ENCODE data around the gene ABCC1.
A peak's percentile ranks its signal among the peaks of the same experiment; 100 is the strongest.

ABCC1 gene

DNA sequence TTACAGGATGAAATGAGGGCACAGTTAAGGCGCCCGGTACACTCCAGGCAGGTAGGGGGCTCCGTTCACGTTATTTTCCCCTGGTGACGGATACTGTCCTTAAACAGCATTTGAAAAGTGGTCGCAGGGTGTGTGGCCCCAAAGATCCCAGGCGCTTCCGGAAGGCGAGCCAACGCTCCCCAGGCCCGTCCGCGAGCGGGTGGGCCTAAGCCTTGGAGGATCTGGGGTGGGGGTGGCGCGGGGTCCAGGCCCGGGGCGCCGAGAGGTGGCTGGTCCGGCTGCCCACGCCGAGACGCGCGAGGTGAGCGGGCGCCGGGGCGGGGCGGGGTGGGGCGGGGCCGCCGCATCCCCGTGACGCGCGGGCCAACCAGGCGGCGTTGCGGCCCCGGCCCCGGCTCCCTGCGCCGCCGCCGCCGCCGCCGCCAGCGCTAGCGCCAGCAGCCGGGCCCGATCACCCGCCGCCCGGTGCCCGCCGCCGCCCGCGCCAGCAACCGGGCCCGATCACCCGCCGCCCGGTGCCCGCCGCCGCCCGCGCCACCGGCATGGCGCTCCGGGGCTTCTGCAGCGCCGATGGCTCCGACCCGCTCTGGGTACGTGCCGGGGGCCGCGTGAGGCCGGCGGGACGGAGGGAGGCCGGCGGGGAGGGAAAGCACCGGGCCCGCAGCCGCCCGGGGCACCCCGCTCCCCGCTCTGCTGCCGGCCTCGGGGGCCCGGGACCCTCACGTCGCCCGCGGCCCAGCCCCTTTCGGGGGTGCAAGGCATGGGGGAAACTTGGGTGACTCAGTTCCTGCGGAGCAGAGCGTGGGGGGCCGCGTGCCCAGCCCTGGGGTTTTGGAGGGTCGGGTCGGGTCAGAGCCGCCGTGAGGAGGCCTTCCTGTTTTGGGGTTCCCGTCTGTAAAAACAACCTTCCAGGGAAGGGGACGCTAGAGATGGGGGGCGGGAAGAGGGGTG lies at the start of gene ABCC1:
ABCC1 (plus strand) TSS at position 407 of the 951 bp plus-strand sequence; CDS start at position 543, 136 bp downstream.
- peak within 1 kb of the TSS; percentile 62 for H3K4me3 ChIP-seq (replicated peaks; ENCODE audit: low read depth, low read length)
- no peak for DNase-seq (ENCODE audit: extremely low read depth, low read depth)
- TF ChIP-seq, protein P1, sequence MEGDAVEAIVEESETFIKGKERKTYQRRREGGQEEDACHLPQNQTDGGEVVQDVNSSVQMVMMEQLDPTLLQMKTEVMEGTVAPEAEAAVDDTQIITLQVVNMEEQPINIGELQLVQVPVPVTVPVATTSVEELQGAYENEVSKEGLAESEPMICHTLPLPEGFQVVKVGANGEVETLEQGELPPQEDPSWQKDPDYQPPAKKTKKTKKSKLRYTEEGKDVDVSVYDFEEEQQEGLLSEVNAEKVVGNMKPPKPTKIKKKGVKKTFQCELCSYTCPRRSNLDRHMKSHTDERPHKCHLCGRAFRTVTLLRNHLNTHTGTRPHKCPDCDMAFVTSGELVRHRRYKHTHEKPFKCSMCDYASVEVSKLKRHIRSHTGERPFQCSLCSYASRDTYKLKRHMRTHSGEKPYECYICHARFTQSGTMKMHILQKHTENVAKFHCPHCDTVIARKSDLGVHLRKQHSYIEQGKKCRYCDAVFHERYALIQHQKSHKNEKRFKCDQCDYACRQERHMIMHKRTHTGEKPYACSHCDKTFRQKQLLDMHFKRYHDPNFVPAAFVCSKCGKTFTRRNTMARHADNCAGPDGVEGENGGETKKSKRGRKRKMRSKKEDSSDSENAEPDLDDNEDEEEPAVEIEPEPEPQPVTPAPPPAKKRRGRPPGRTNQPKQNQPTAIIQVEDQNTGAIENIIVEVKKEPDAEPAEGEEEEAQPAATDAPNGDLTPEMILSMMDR (IDR thresholded peaks at IDR 0.05; ENCODE audit: low read depth, low read length, missing control alignments): peak; percentile 7

DNA sequence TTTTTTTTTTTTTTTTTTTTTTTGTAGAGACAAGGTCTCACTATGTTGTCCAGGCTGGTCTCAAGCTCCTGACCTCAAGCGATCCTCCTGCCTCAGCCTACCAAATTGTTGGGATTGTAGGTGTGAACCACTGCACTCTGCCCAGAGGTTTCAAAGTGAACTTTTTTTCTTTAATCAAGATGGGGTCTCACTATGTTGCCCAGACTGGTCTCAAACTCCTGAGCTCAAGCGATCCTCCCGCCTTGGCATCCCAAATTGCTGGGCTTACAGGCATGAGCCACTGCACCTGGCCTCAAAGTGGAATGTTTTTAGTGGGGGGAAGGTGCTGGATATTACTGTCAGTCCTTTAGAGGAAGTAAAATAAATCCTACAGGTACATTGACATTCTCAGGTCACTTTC lies 49.1 kb upstream of the ABCC1 start:
- no peak for DNase-seq (ENCODE audit: extremely low read depth, low read depth)
- H3K4me3 ChIP-seq (replicated peaks; ENCODE audit: low read depth, low read length): no peak overlapping the region
- TF ChIP-seq, protein P1 (IDR thresholded peaks at IDR 0.05; ENCODE audit: low read depth, low read length, missing control alignments): no peak

DNA sequence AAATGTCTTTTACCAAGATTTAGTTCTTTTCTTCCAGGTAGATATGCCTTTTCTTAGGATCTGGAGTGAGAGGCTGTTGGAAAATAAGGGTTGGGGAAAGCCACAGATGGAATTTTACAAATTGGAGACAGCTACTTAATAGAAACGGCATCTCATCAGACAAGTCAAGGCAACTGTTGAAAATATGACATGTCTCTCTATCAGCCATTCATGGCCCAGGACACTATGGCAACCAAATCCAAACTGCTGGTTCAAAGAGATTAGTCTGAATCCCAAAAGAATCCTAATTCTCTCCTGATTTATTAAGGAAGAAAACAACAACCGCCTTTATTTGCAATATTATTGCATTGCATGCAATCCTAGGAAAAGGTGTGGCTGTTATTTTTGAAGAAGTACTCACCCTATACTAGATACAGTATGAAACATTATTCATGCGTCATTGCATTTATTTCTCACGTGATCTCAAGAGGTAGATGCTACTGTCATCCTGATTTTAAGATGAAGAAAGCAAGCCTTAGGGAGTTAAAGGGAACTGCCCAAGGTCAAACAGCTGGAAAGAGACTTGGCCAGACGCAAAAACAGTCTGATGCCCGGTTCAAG lies 48.4 kb upstream of the ABCC1 start:
- TF ChIP-seq, protein P1 (IDR thresholded peaks at IDR 0.05; ENCODE audit: low read depth, low read length, missing control alignments): no peak
- no peak for DNase-seq (ENCODE audit: extremely low read depth, low read depth)
- no peak overlapping the region for H3K4me3 ChIP-seq (replicated peaks; ENCODE audit: low read depth, low read length)

DNA sequence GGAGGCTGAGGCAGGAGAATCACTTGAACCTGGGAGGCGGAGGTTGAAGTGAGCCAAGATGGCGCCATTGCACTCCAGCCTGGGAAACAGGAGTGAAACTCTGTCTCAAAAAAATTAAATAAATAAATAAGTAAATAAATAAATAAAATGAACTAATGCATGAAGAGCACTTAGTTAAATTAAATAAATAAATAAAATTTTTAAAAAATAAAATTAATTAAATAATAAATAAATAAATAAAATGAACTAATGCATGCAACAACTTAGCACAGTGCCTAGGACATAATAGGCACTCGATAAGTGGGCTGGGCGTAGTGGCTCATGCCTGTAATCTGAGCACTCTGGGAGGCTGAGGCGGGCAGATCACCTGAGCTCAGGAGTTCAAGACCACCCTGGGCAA lies 45.5 kb upstream of the ABCC1 start:
- TF ChIP-seq, protein P1 (IDR thresholded peaks at IDR 0.05; ENCODE audit: low read depth, low read length, missing control alignments): no peak
- H3K4me3 ChIP-seq (replicated peaks; ENCODE audit: low read depth, low read length): no peak overlapping the region
- no peak for DNase-seq (ENCODE audit: extremely low read depth, low read depth)

DNA sequence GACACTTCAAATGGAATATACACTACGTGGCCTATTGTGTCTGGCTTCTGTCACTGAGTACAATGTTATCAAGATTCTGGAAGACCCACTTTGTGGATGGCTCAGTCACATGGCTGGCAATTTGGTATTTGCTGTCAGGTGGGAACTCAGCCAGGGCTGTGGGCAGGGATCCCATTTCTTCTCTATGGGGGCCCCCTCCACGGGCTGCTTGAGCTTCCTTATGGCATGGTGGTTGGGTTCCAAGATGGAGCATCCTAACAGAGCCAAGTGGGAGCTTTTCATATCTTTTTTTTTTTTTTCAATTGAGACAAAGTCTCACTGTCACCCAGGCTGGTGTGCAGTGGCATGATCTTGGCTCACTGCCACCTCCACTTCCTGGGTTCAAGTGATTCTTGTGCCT lies 43.0 kb upstream of the ABCC1 start:
- no peak for DNase-seq (ENCODE audit: extremely low read depth, low read depth)
- TF ChIP-seq, protein P1 (IDR thresholded peaks at IDR 0.05; ENCODE audit: low read depth, low read length, missing control alignments): no peak
- no peak overlapping the region for H3K4me3 ChIP-seq (replicated peaks; ENCODE audit: low read depth, low read length)

DNA sequence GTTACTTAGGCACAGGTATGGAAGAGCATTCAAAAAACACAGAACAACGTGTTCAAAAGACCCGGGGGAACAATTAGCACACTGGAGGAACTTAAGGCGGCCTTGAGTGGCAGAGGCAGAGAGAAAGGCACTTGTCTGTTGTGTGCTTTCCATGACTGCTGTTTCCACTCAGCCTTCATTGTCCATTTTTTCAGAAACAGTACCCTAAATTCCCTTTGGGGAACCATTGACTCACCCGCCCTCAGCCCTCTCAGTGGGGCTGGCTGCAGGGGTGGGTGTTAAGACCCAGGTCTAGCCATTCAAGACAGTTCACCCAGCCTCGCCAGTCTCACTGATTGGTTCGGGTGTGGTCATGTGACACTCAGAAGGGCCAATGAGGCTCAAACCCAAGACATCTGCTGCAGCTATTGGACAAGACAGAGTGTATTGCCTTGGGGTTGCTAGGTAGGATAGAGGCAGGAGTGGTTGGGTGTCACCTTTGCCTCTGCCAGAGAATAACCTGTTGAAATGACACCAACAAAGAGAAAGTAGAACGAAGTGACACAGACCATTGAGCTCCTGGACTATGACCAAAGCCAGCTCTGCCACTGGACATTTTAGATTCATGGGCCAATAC lies 41.4 kb upstream of the ABCC1 start:
- no peak overlapping the region for H3K4me3 ChIP-seq (replicated peaks; ENCODE audit: low read depth, low read length)
- no peak for DNase-seq (ENCODE audit: extremely low read depth, low read depth)
- TF ChIP-seq, protein P1 (IDR thresholded peaks at IDR 0.05; ENCODE audit: low read depth, low read length, missing control alignments): no peak
